MCF 10A (cell line): Measurements from ENCODE around the gene PIK3R4. TPM values are rescaled to one million over a fixed set of nuclear protein-coding genes. Genes with fewer than 3 reads are reported as not detected.

ENCODE experiments used
- BruUV-seq: library from RNA; stranded (reverse); fragments of 400-500 nt; replicated peaks from 2 replicates; lab custom pipeline; 2021; lab: Mats Ljungman, UMichigan
- CTCF ChIA-PET: fragments of 300-600 bp; sonication (Branson Sonifier 250); formaldehyde crosslinking; extraction: SDS; loops from one replicate; lab custom pipeline; 2021; ENCODE audit warnings: antibody characterized with exemption, inconsistent platforms; lab: Yijun Ruan, JAX
- POLR2A ChIA-PET: fragments of 300-600, 350-650 bp; sonication (Branson Sonifier 250); formaldehyde crosslinking; extraction: SDS; loops from one replicate; lab custom pipeline; 2020; ENCODE audit warnings: antibody characterized with exemption, inconsistent platforms; lab: Yijun Ruan, JAX
- DNase-seq: peaks from one replicate; pipeline ENCODE4 v3.0.0-alpha.2; 2018; ENCODE audit not compliant: unreplicated experiment
- H3K27ac Mint-ChIP-seq: one replicate; pipeline ENCODE4 v1.8.0; 2022; ENCODE audit warnings: mild to moderate bottlenecking, low read depth, mixed read lengths; ENCODE audit not compliant: unreplicated experiment
- H3K27me3 Mint-ChIP-seq: one replicate; pipeline ENCODE4 v1.8.0; 2022; ENCODE audit warnings: mixed read lengths; ENCODE audit not compliant: insufficient read depth, unreplicated experiment
- H3K36me3 Mint-ChIP-seq: one replicate; pipeline ENCODE4 v1.8.0; 2022; ENCODE audit warnings: mild to moderate bottlenecking, moderate library complexity, mixed read lengths; ENCODE audit not compliant: insufficient read depth, unreplicated experiment
- H3K4me1 Mint-ChIP-seq: one replicate; pipeline ENCODE4 v1.8.0; 2022; ENCODE audit warnings: mixed read lengths; ENCODE audit not compliant: insufficient read depth, unreplicated experiment
- H3K4me3 Mint-ChIP-seq: one replicate; pipeline ENCODE4 v1.8.0; 2022; ENCODE audit warnings: mild to moderate bottlenecking, moderate library complexity, mixed read lengths; ENCODE audit not compliant: unreplicated experiment
- H3K9me3 Mint-ChIP-seq: one replicate; pipeline ENCODE4 v1.8.0; 2022; ENCODE audit warnings: mixed read lengths; ENCODE audit not compliant: unreplicated experiment
- CTCF ChIP-seq: fragments of 200-600 bp; IDR thresholded peaks from one replicate; pipeline ENCODE4 v1.8.0; 2022; ENCODE audit warnings: antibody characterized with exemption, mild to moderate bottlenecking; ENCODE audit not compliant: unreplicated experiment
- intact Hi-C: fragments of 100-400 bp; cut with micrococcal nuclease; formaldehyde crosslinking; loops from 2 replicates; pipeline ENCODE4 v1.14.1; 2022
- total RNA-seq: library from RNA; stranded (reverse); gene quantifications from 2 replicates; pipeline ENCODE4 v1.2.3, GENCODE V29; 2022

The PIK3R4 gene
- total RNA-seq, 1 experiment from 2014 or later, result 16.2 TPM

DNA sequence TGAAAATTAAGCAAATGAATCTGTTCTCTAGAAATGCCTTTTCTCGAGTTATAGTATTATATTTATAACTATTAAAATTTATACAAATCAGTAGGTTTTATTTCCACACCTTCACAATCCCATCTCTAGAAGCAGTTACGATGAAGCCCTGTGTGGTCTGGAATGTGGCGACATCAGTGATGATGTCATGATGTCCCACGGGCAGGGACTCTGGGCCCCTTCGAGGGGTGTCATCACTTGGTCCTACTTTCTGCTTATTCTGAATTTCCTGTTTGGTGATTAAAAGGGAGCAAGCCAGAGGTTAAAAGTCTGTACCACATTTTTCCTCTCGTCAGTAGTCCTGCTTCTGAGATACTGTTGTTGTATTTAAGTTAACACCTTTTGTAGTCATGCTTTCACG, 67.4 kb downstream of the PIK3R4 start:
- DNase-seq, result no peak
- intact Hi-C loops, result no loop called here
- no peak for TF ChIP-seq CTCF
- no peaks in the 10 kb centered on the region for H3K9me3 Mint-ChIP-seq
- no TSS peak for BruUV-seq
- no peaks in the 10 kb centered on the region for H3K27me3 Mint-ChIP-seq
- no peak overlapping the region for H3K27ac Mint-ChIP-seq
- H3K4me3 Mint-ChIP-seq, result no peak overlapping the region
- ChIA-PET CTCF (no interaction called here), POLR2A (no interaction called here)
- no peaks in the 10 kb centered on the region for H3K4me1 Mint-ChIP-seq
- H3K36me3 Mint-ChIP-seq, result peaks cover 52% of the 10 kb centered on the region

GRCh38 chr3:130677343-130677742, 69.3 kb downstream of the PIK3R4 start:
- intact Hi-C loops, result no loop called here
- H3K9me3 Mint-ChIP-seq, result no peaks in the 10 kb centered on the region
- no TSS peak for BruUV-seq
- no peaks in the 10 kb centered on the region for H3K4me1 Mint-ChIP-seq
- no peak for TF ChIP-seq CTCF
- ChIA-PET CTCF (no interaction called here), POLR2A (no interaction called here)
- no peak overlapping the region for H3K27ac Mint-ChIP-seq
- H3K4me3 Mint-ChIP-seq, result no peak overlapping the region
- DNase-seq, result no peak
- peaks cover 34% of the 10 kb centered on the region for H3K36me3 Mint-ChIP-seq
- no peaks in the 10 kb centered on the region for H3K27me3 Mint-ChIP-seq

DNA sequence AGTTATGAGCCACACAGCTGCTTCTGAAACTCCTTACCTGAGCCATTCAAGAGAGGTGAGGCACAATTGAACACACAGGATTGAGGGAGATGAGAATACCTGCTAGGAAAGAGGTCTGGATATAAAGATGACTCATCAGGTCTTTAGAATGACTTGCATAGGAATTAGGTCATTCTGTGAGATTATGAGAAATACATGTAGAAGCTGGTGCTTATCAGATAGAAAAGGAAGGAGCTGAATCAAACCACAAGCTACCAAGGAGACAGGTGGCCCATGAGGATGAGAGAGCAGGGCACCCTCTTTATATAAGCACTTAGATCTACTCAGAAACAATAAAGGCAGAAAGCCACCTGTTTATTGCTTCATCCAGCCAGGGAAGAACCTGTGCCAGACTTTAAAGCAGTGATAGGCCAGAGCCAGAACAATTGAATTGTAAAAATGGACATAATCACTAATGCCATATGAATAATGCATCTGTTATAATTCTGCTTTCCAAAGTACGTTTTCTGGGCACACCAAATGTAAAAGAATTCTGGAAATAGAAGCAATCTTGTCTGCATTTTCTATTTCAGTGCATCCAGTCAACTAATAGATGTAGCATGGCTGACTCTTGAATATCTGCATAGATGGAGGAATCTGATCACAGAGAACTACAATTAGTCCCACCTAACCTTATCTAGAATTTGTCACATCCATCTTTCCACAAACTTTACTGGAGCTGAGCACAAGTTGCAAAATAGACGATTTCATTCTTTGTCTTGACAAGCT, 74.9 kb downstream of the PIK3R4 start:
- Mint-ChIP-seq H3K27me3 (no peaks in the 10 kb centered on the region), H3K9me3 (no peaks in the 10 kb centered on the region), H3K27ac (no peak overlapping the region), H3K36me3 (peaks cover 14% of the 10 kb centered on the region), H3K4me1 (no peaks in the 10 kb centered on the region), H3K4me3 (no peak overlapping the region)
- TF ChIP-seq CTCF, result no peak
- POLR2A ChIA-PET, result interaction anchor here (0.7 kb wide), 1 partner anchor 17 kb away, joined by 4 read pairs; no protein-coding TSS in a partner anchor
- intact Hi-C loops, result no loop called here
- CTCF ChIA-PET, result interaction anchor here (1.1 to 1.4 kb wide), 2 partner anchors 9 to 398 kb away, joined by 3 read pairs; no protein-coding TSS in a partner anchor
- peak; percentile 7 for DNase-seq
- BruUV-seq, result no TSS peak

- Mint-ChIP-seq H3K4me1 (no peaks in the 10 kb centered on the region), H3K4me3 (no peak overlapping the region), H3K9me3 (no peaks in the 10 kb centered on the region), H3K36me3 (peaks cover 12% of the 10 kb centered on the region), H3K27me3 (no peaks in the 10 kb centered on the region), H3K27ac (no peak overlapping the region)
- no TSS peak for BruUV-seq
- intact Hi-C loops, result no loop called here
- CTCF ChIA-PET, result interaction anchor here (0.6 to 0.7 kb wide), 2 partner anchors 343 to 528 kb away, joined by 3 to 5 read pairs; no protein-coding TSS in a partner anchor
- no peak for TF ChIP-seq CTCF
- no peak for DNase-seq
- POLR2A ChIA-PET, result no interaction called here
These were observed 76.9 kb downstream of the PIK3R4 start for GRCh38 chr3:130669740-130670139.
